Ovary (tissue), 3 donors: ENCODE results near the gene GOLGA2.
A peak's percentile ranks its signal among the peaks of the same experiment; 100 is the strongest.

Source experiments
- CTCF ChIP-seq, 3 donors: fragments of 450-650 bp in 2 of 3; fragments of 200-600 bp in 1 of 3; IDR thresholded peaks; one replicate each; pipeline versions ENCODE4 v1.5.1 to v1.8.0; 2016 to 2022; ENCODE audit warnings: antibody characterized with exemption in 3 of 3, mild to moderate bottlenecking in 1 of 3
- POLR2A ChIP-seq: fragments of 450-650 bp; IDR thresholded peaks from one replicate; pipeline ENCODE4 v1.6.1; 2017; ENCODE audit warnings: antibody characterized with exemption, mild to moderate bottlenecking, moderate library complexity
- donor health status: DM: no; HTN: no; CAD: no.

GRCh38 chr9:128254855-128255759 lies 20.7 kb downstream of the GOLGA2 start:
- TF ChIP-seq CTCF (IDR thresholded peaks at IDR 0.05) (peak; percentile 46 to 56 (median 49)), POLR2A (no peak)
